ENCODE measurements around the gene CHCHD2. TPM values are rescaled to one million over a fixed set of nuclear protein-coding genes. Genes with fewer than 3 reads are reported as not detected.
"Not testable (repeated sequence)": the region's sequence is repeated elsewhere in the genome, so short reads cannot be mapped to it uniquely, and the experiment has no call there.

Gene CHCHD2
- total and polyA plus RNA-seq, 2 of the 8 experiments (the other 6 are each of a cell fraction or from before 2014, with no cell fraction given) = 112 to 300 TPM

GRCh38 chr7:56112244-56112643, 6.0 kb upstream of the CHCHD2 start:
- H3K56ac ChIP-seq (replicated peaks; ENCODE audit: insufficient read length, low read depth, low read length); H3K4me1 ChIP-seq (replicated peaks in 1 of 4; ENCODE audit: control insufficient read depth in 3 of 4, insufficient read depth in 4 of 4, low read length in 3 of 4); H3K79me1 ChIP-seq (ENCODE audit: low read depth, low read length); H3K79me2 ChIP-seq (ENCODE audit: control insufficient read depth in 1 of 2, insufficient read depth in 2 of 2, low read length in 2 of 2); H2BK20ac ChIP-seq (ENCODE audit: low read length); H3K4ac ChIP-seq (replicated peaks; ENCODE audit: insufficient read length, low read depth, low read length); H3K9ac ChIP-seq (replicated peaks in 1 of 4; ENCODE audit: extremely low read depth in 1 of 4, low read depth in 3 of 4, low read length in 3 of 4); H3K23me2 ChIP-seq (ENCODE audit: low read depth, low read length); CTCF ChIA-PET (ENCODE audit: partially characterized antibody); H2AK5ac ChIP-seq (ENCODE audit: low read depth, low read length); H4K20me1 ChIP-seq (replicated peaks in 1 of 2; ENCODE audit: control insufficient read depth in 1 of 2, insufficient read depth in 2 of 2, low read length in 2 of 2); H2AFZ ChIP-seq (ENCODE audit: low read length); H3K4me2 ChIP-seq (ENCODE audit: insufficient read depth in 1 of 2, low read depth in 2 of 2, low read length in 2 of 2); H3K36me3 ChIP-seq (ENCODE audit: control insufficient read depth in 2 of 4, insufficient read depth in 4 of 4, low read length in 3 of 4); H2BK5ac ChIP-seq (ENCODE audit: low read depth, low read length); H4K5ac ChIP-seq (ENCODE audit: insufficient read length, low read depth, low read length); H2BK12ac ChIP-seq (ENCODE audit: low read depth, low read length); H4K8ac ChIP-seq (ENCODE audit: extremely low read depth, insufficient read depth, low read length); H3K14ac ChIP-seq (ENCODE audit: insufficient read length); H3K27me3 ChIP-seq (replicated peaks in 1 of 4; ENCODE audit: control insufficient read depth in 3 of 4, extremely low read depth in 1 of 4, insufficient read depth in 3 of 4, low read length in 3 of 4); H3K4me3 ChIP-seq (ENCODE audit: extremely low read depth in 1 of 4, insufficient read depth in 2 of 4, low read depth in 3 of 4, low read length in 4 of 4); H3K23ac ChIP-seq (ENCODE audit: insufficient read length); H3K18ac ChIP-seq (ENCODE audit: extremely low read depth, low read length); FAIRE-seq; H4K91ac ChIP-seq (replicated peaks; ENCODE audit: insufficient read length, low read length); H2BK120ac ChIP-seq (replicated peaks; ENCODE audit: low read depth, low read length); H3K27ac ChIP-seq (ENCODE audit: low read depth, low read length); POLR2A ChIA-PET (ENCODE audit: partially characterized antibody); DNase-seq (ENCODE audit: low read depth in 1 of 2, low spot score in 2 of 2); H2BK15ac ChIP-seq (ENCODE audit: low read length): not testable (repeated sequence)
- 84% methylated on average over 3 of the region's 3 CpGs; no CpG with 5 or more reads in 1 of the 2 experiments for WGBS, 2 experiments (ENCODE audit: extremely low coverage in 1 of 2, insufficient coverage in 1 of 2, insufficient read length in 1 of 2, insufficient replicate concordance in 2 of 2, low coverage in 1 of 2, low lambda C conversion rate in 2 of 2, missing lambda C conversion rate in 1 of 2)
- H3K9me3 ChIP-seq (ENCODE audit: insufficient read depth in 2 of 2, low read depth in 1 of 2, low read length in 1 of 2) = peaks cover 27 to 61% of the 10 kb centered on the region in 2 experiments; a peak in 3 of 4 replicates

All from H1 (cell line).